Stimulated activated CD8-positive, alpha-beta memory T cell treated with anti-CD3 and anti-CD28 coated beads, Interleukin-2, amount 100 ng/mL, for 1 hour (primary cell): ENCODE measurements around the gene PTGFRN.

Experiments used
- DNase-seq, 2 donors: peaks; one replicate each; pipeline ENCODE4 v3.0.0-alpha.2; 2020; ENCODE audit warnings: low read depth in 2 of 2

PTGFRN gene

GRCh38 chr1:116943438-116943837, 33.7 kb downstream of the PTGFRN start:
- DNase-seq, result no peak

GRCh38 chr1:116944613-116945012, 34.9 kb downstream of the PTGFRN start:
- DNase-seq, result no peak

GRCh38 chr1:116945421-116945820, 35.7 kb downstream of the PTGFRN start:
- DNase-seq, result no peak

- DNase-seq, result no peak
These were observed 36.3 kb downstream of the PTGFRN start for GRCh38 chr1:116945996-116946395.

- no peak for DNase-seq
These were observed 37.6 kb downstream of the PTGFRN start for GRCh38 chr1:116947092-116947860.

GRCh38 chr1:116948046-116948445, 38.3 kb downstream of the PTGFRN start:
- DNase-seq, result no peak

- no peak for DNase-seq
These were observed 38.9 kb downstream of the PTGFRN start for GRCh38 chr1:116948642-116949041.

- no peak for DNase-seq
These were observed 39.7 kb downstream of the PTGFRN start for GRCh38 chr1:116949213-116949985.

- no peak for DNase-seq
These were observed 40.9 kb downstream of the PTGFRN start for GRCh38 chr1:116950517-116951199.

- no peak for DNase-seq
These were observed 41.7 kb downstream of the PTGFRN start for GRCh38 chr1:116951200-116951935.

GRCh38 chr1:116952738-116953275, 43.1 kb downstream of the PTGFRN start:
- DNase-seq, result no peak

GRCh38 chr1:116954440-116954839, 44.7 kb downstream of the PTGFRN start:
- DNase-seq, result no peak

- no peak for DNase-seq
These were observed 46.7 kb downstream of the PTGFRN start for GRCh38 chr1:116956378-116956777.

- DNase-seq, result no peak
These were observed 47.9 kb downstream of the PTGFRN start for GRCh38 chr1:116957646-116958045.

- no peak for DNase-seq
These were observed 48.4 kb downstream of the PTGFRN start for GRCh38 chr1:116958110-116958509.

- DNase-seq, result no peak
These were observed 49.3 kb downstream of the PTGFRN start for GRCh38 chr1:116958977-116959376.

- DNase-seq, result no peak
These were observed 51.9 kb downstream of the PTGFRN start for GRCh38 chr1:116961606-116962005.

- DNase-seq, result no peak
These were observed 53.4 kb downstream of the PTGFRN start for GRCh38 chr1:116962987-116963639.

GRCh38 chr1:116966791-116967190, 57.1 kb downstream of the PTGFRN start:
- DNase-seq, result no peak

GRCh38 chr1:116968724-116969123, 59.0 kb downstream of the PTGFRN start:
- no peak for DNase-seq

- DNase-seq, result no peak
These were observed 61.6 kb downstream of the PTGFRN start for GRCh38 chr1:116971258-116971860.
